ENCODE data around the gene SLC1A7.

SLC1A7 gene

GRCh38 chr1:53134042-53134485 is 8.4 kb downstream of the SLC1A7 start:
- FAIRE-seq (no peak), DNase-seq (ENCODE audit: low spot score) (no peak)

- DNase-seq (ENCODE audit: low spot score) (no peak), FAIRE-seq (no peak)
These were observed 9.0 kb downstream of the SLC1A7 start for GRCh38 chr1:53133261-53134041.

DNA sequence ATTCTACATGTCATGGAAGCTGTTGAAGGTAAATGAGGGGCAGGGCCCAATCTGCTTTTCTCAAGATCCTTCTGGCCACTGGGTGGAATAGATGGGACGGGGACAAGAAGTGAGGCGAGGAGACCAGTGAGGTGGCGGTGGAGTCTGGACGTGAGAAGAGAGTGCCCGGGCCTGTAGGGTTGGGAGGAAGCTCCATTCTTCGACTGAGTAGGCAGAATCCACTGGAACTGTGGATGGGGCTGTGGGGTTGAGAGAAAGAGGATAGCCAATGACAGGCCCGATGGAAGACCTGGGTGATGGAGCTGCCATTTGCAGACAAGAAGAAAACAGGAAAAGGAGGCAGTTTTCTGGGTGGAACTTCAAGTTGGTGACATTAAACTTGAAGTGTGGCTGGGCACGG is 10.3 kb downstream of the SLC1A7 start:
- DNase-seq (ENCODE audit: low spot score) (no peak), FAIRE-seq (no peak)

DNA sequence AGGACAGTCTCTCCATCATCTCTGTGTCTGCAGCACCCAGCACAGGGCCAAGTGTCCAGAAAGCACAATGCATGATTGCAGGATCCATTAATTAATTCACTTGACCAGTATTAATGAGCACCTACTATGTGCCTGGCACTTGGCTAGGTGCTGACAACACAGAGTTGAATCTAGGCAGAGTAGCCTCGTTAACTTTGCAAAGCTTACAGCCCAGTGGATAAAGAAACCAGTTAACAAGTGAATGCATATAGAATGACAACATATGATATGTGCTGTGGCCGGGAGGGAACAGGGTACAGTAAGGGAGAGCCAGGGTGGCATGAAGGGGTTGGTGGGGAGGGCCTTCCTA is 10.9 kb downstream of the SLC1A7 start:
- FAIRE-seq (no peak), DNase-seq (ENCODE audit: low spot score) (no peak)

GRCh38 chr1:53130878-53131589 is 11.4 kb downstream of the SLC1A7 start:
- DNase-seq (ENCODE audit: low spot score) (no peak), FAIRE-seq (no peak)

DNA sequence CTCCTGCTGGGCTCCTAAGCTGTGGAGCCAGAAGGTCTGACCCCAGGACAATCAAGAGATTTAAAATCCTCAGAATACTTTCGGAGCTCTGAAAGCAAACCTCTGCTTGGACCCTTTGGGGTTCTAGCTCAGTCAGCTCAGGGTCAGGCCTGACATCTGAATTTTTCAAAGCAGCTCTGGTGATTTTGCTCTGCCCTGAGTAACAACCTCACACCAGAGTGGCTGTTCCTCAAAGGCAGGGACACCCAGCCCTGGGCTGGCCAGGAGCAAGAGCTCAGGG is 11.9 kb downstream of the SLC1A7 start:
- FAIRE-seq = no peak
- DNase-seq (ENCODE audit: low spot score) = no peak

- FAIRE-seq = no peak
- no peak for DNase-seq (ENCODE audit: low spot score)
These were observed 12.4 kb downstream of the SLC1A7 start for GRCh38 chr1:53129891-53130597.

DNA sequence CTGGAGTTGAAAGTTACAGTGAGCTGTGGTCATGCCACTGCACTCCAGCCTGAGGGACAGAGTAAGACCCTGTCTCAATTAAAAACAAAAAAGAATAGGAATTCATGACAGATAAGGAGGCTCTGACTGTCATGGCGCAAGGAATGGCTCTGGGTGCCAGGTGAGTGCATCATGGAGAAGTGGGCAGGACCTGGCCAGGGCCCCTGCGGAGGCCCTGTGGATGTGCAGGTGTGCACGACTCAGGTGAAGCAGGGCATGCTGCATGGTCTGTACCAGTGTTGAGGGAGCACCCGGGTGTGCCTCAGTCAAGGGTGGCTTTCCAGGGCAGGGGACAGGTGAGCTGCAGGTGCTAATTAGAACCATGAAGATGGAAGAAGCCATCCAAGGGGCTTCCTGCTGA is 14.0 kb downstream of the SLC1A7 start:
- FAIRE-seq (no peak), DNase-seq (ENCODE audit: low spot score) (no peak)

DNA sequence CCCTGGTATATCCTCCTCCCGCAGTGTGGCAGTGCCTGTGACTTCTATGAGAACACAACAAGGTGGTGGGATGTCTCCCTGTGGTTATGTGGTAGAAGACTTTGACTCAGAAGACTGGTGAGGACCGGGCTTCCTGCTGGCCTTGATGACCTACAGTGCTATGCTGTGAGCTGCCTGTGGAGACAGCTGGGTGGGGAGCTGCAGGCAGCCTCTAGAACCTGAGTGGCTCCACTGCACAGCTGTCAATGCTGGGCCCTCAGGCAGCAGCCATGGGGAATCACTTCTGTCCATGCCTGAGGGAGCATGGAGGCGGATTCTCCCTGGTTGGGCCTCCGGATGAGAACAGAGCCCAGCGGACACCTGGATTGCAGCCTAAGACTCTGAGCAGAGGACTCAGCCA is 14.9 kb downstream of the SLC1A7 start:
- FAIRE-seq (no peak), DNase-seq (ENCODE audit: low spot score) (peak; percentile 6)

GRCh38 chr1:53126495-53126894 is 15.9 kb downstream of the SLC1A7 start:
- FAIRE-seq = no peak

DNA sequence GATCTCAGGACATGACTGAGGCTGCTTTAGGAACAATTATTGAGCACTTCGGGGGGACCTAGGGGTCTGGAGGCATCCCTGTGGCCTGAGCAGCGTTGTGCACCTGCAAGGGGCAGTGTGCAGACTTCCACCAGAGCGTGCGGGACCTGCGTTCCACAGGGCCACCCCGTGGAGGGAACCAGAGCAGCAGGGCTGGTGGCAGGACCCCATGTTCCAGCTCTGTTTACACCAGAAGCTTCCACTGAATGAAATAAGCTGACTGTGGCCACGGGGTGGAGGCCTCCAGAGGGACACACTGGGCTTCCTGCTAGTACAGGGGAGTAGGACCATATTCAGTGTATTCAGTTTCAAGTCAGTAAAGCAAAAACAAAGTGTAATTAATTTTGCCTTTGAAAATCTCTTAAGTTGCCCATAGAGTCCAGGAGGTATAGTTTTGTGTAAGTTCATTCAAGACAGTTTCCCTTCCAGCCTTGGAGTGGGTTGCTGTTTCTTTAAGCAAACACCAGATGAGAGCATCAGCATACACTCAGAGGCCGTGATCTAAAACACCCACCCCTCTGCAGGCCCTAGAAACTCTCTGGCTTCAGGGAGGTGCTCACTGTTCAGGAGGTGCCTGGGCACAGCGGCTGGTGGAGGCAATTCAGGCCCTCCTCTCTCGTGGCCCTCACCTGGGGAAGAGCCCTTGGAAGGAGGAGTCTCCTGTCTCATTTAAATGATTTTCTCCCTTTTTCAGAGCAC is 16.6 kb downstream of the SLC1A7 start:
- FAIRE-seq (no peak), DNase-seq (ENCODE audit: low spot score) (no peak)

More at GRCh38 chr1:53126495-53126894, 15.9 kb downstream of the SLC1A7 start:
- no peak for DNase-seq (ENCODE audit: low spot score)

DNA sequence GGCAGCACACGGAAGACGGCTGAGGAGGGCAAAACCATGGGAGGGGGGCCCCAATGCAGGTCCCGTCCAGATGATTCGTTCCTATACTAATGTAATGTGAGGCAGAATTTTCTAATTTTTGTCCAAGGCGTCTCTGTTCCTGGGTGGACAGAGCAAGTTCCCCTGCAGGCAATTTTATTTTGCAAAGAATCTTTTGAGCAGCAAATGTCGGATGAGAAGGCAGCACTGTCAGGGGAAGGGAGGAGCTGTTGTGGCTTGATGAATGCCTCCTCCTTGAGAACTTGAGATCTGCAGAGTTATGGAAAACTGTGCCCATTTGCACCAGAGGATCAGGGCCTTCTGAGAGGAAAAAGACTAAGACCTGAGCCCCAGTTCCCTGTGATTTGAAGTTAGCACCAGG is 17.3 kb downstream of the SLC1A7 start:
- FAIRE-seq = no peak
- DNase-seq (ENCODE audit: low spot score) = no peak

- FAIRE-seq (no peak), DNase-seq (ENCODE audit: low spot score) (no peak)
These were observed 18.8 kb downstream of the SLC1A7 start for GRCh38 chr1:53123453-53124140.

GRCh38 chr1:53122961-53123413 is 19.5 kb downstream of the SLC1A7 start:
- no peak for DNase-seq (ENCODE audit: low spot score)
- no peak for FAIRE-seq

GRCh38 chr1:53122201-53122885 is 20.1 kb downstream of the SLC1A7 start:
- no peak for FAIRE-seq
- no peak for DNase-seq (ENCODE audit: low spot score)

- DNase-seq (ENCODE audit: low spot score) (no peak), FAIRE-seq (no peak)
These were observed 20.9 kb downstream of the SLC1A7 start for GRCh38 chr1:53121319-53122172.

DNA sequence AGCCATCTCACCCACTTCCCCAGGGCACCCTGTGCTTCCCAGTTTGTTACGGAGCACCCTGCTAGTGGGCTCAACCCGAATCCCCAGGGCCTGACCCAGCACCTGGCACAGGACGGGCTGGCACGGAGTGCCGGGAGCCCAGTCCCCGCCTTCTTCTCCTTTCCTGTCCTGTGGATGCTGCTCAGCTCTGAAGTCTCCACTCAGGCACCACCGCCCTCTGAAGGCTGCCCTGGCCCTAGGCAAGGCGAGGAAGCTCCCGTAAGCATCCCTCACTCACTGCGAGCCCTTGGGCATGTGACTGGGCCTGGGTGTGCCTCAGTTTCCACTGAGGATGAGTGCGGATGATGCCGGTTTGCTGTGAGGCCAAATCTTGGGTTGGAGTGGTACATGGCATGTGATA is 21.8 kb downstream of the SLC1A7 start:
- DNase-seq (ENCODE audit: low spot score) = no peak
- no peak for FAIRE-seq

DNA sequence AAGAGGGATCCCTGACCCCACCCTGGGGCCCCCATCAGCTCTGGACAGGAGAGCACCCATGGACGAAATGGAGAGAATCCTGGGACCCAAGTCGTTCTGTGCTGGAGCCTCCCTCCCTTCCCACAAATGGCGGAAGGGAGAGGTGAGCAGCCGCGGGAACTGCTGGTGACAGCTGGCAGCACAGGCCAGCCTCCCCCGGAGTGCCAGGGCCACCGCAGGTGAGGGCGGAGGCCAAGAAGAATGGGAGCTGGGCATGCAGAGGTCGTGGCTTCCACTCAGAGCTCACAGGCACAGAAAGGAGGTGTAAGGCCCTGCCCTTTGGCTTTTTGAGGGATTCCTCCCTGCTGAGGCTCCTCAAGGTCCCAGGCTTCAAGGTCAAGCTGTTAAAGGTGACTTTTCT is 24.6 kb downstream of the SLC1A7 start:
- FAIRE-seq = no peak
- no peak for DNase-seq (ENCODE audit: low spot score)

DNA sequence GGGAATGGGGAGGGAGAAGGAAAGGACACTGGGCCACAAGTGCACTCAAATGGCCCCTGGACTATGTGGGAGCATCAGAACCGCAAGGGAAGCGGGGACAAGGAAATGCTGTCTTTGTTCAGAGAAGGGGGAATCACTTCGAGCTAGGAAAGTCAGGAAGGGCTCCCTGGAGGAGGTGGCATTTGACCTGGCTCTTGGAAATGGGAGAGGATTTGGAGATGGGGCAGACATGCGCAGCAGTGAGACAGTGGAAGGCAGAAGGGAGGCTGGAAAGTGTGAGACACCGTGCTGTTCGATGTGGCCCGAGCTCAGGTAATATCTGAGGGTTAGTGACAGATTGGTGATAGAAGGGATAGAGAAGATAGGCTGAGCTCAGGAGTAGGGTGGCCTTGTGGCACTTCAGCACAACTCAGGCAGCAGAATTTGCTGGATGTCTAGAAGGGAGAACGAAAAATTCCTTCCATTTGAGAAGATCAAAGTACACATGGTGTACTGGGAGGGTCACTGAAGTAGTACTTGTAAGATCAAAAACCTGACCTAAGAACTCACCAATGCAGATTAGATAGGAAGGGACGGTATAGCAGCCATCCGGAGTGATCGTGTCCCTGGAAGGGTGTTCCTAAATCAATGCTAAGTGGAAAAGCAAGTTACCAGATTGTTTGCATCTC is 25.4 kb downstream of the SLC1A7 start:
- no peak for FAIRE-seq

More for the DNA sequence above, 25.4 kb downstream of the SLC1A7 start:
- DNase-seq (ENCODE audit: low spot score) = no peak

Data from RCC 7860 (cell line).